ENCODE results near the gene MYL12B. TPM values are rescaled to one million over a fixed set of nuclear protein-coding genes. Genes with fewer than 3 reads are reported as not detected.
"Not testable (repeated sequence)": the region's sequence is repeated elsewhere in the genome, so short reads cannot be mapped to it uniquely, and the experiment has no call there.

Gene MYL12B
- total RNA-seq, 4 donors from 2014 or later: 362 to 430 (median 386) TPM

- DNase-seq: no peak
- TF ChIP-seq CTCF (IDR thresholded peaks at IDR 0.05): no peak
- TF ChIP-seq POLR2A (IDR thresholded peaks at IDR 0.05): no peak
- intact Hi-C loops (cut with DNase I): no loop called here
- Histone ChIP-seq H3K4me1 (no peaks in the 10 kb centered on the region), H3K27me3 (no peaks in the 10 kb centered on the region), H3K27ac (no peak overlapping the region), H3K4me3 (no peak overlapping the region), H3K36me3 (no peaks in the 10 kb centered on the region), H3K9me3 (no peaks in the 10 kb centered on the region)
- 50 to 65% methylated on average over 4 of the region's 4 CpGs for WGBS, 2 donors
These were observed 51.8 kb downstream of the MYL12B start for GRCh38 chr18:3313685-3314084.

- H3K4me1 ChIP-seq; H3K27me3 ChIP-seq; intact Hi-C loops (cut with DNase I); H3K4me3 ChIP-seq; DNase-seq; H3K9me3 ChIP-seq; H3K27ac ChIP-seq; H3K36me3 ChIP-seq: not testable (repeated sequence)
- 89 to 100% methylated on average over 1 of the region's 1 CpG for WGBS, 2 donors
These were observed 53.4 kb downstream of the MYL12B start for GRCh38 chr18:3315344-3315743.

GRCh38 chr18:3319399-3319798 is 57.5 kb downstream of the MYL12B start:
- Histone ChIP-seq H3K9me3 (no peaks in the 10 kb centered on the region), H3K36me3 (no peaks in the 10 kb centered on the region), H3K4me3 (no peak overlapping the region), H3K27me3 (no peaks in the 10 kb centered on the region), H3K4me1 (peaks cover 0 to 9% (median 5%) of the 10 kb centered on the region in 3 donors), H3K27ac (no peak overlapping the region)
- no peak for DNase-seq
- TF ChIP-seq POLR2A (IDR thresholded peaks at IDR 0.05) (no peak), CTCF (IDR thresholded peaks at IDR 0.05) (no peak)
- intact Hi-C loops (cut with DNase I): no loop called here
- WGBS, 2 donors: 62 to 71% methylated on average over 5 of the region's 5 CpGs

GRCh38 chr18:3319894-3320454 is 58.0 kb downstream of the MYL12B start:
- Histone ChIP-seq H3K27ac (no peak overlapping the region), H3K4me3 (no peak overlapping the region), H3K36me3 (no peaks in the 10 kb centered on the region), H3K27me3 (no peaks in the 10 kb centered on the region), H3K4me1 (peaks cover 0 to 9% (median 5%) of the 10 kb centered on the region in 3 donors), H3K9me3 (no peaks in the 10 kb centered on the region)
- no peak for TF ChIP-seq CTCF (IDR thresholded peaks at IDR 0.05)
- no peak for TF ChIP-seq POLR2A (IDR thresholded peaks at IDR 0.05)
- intact Hi-C loops (cut with DNase I): no loop called here
- no peak for DNase-seq
- WGBS, 2 donors: 77 to 83% methylated on average over 2 of the region's 2 CpGs

- no peak for DNase-seq
These were observed 59.3 kb downstream of the MYL12B start for GRCh38 chr18:3321133-3321812.

More at GRCh38 chr18:3321133-3321812, 59.3 kb downstream of the MYL12B start:
- 59 to 94% methylated on average over 3 of the region's 3 CpGs for WGBS, 2 donors
- Histone ChIP-seq H3K4me3 (no peak overlapping the region), H3K4me1 (peaks cover 0 to 9% (median 5%) of the 10 kb centered on the region in 3 donors), H3K27me3 (no peaks in the 10 kb centered on the region), H3K9me3 (no peaks in the 10 kb centered on the region), H3K27ac (no peak overlapping the region), H3K36me3 (no peaks in the 10 kb centered on the region)
- TF ChIP-seq POLR2A (IDR thresholded peaks at IDR 0.05) (no peak), CTCF (IDR thresholded peaks at IDR 0.05) (no peak)
- intact Hi-C loops (cut with DNase I): no loop called here
